ENCODE results near the gene SPOP. TPM values are rescaled to one million over a fixed set of nuclear protein-coding genes. Genes with fewer than 3 reads are reported as not detected.
"Not testable (repeated sequence)": the region's sequence is repeated elsewhere in the genome, so short reads cannot be mapped to it uniquely, and the experiment has no call there.

The SPOP gene
- total RNA-seq, 2 experiments from 2014 or later: 64.1 to 68.1 TPM

DNA sequence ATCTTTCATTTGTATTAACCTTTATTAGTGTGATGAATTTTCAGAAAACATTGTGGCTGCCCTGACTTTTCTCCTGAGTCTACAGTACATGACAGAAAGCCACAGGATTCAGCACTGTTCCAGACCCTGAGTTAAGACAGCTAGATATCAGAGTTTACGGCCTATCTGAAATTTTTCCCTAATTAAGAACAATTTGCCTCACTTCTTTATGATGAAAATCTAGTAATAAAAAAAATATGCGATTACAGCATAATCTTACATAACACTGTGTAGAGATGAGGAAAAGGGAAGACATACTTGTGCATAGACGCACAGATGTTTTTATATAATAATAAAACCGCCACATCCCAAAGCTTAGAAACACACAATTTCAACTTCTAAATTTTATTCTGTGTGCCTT, 7.3 kb downstream of the SPOP start:
- Mint-ChIP-seq H3K9me3 (no peaks in the 10 kb centered on the region), H3K27ac (no peak overlapping the region), H3K4me1 (peaks cover 41% of the 10 kb centered on the region), H3K27me3 (no peaks in the 10 kb centered on the region), H3K36me3 (ENCODE audit: low read depth) (peaks cover 28% of the 10 kb centered on the region), H3K4me3 (no peak overlapping the region)
- ChIA-PET CTCF (no interaction called here), POLR2A (no interaction called here)
- no peak for DNase-seq

DNA sequence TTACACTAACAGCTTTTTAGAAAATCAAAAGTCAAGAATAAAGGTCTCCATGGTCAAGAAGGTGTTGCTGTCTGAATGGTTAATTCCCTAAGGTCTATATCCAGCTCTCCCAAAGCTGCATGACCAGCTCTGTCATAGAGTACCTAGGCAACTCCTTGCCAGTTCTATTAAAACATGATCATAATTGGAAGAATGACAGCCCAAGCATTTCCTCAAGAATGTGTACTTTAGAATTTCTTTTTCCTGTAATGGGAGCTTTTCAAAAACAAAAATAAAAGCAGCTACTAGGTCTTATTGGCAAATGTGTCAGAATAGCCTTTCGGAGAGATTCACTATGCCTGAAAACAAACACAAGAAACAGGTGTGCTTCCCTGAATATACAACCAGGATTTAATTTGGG, 7.9 kb downstream of the SPOP start:
- DNase-seq: no peak
- Mint-ChIP-seq H3K4me1 (peaks cover 36% of the 10 kb centered on the region), H3K9me3 (no peaks in the 10 kb centered on the region), H3K36me3 (ENCODE audit: low read depth) (peaks cover 24% of the 10 kb centered on the region), H3K4me3 (no peak overlapping the region), H3K27me3 (no peaks in the 10 kb centered on the region), H3K27ac (no peak overlapping the region)
- POLR2A ChIA-PET: no interaction called here
- CTCF ChIA-PET: interaction anchor here (0.6 kb wide), 1 partner anchor 234 kb away, joined by 3 read pairs; no protein-coding TSS in a partner anchor

- no peak overlapping the region for H3K27ac Mint-ChIP-seq
- no peaks in the 10 kb centered on the region for H3K27me3 Mint-ChIP-seq
- H3K4me1 Mint-ChIP-seq: peaks cover 31% of the 10 kb centered on the region
- no peaks in the 10 kb centered on the region for H3K9me3 Mint-ChIP-seq
- CTCF ChIA-PET: no interaction called here
- no peak for DNase-seq
- POLR2A ChIA-PET: no interaction called here
- no peak overlapping the region for H3K4me3 Mint-ChIP-seq
- peaks cover 19% of the 10 kb centered on the region for H3K36me3 Mint-ChIP-seq (ENCODE audit: low read depth)
These were observed 10.0 kb downstream of the SPOP start for GRCh38 chr17:49667854-49668253.

- ChIA-PET CTCF (interaction anchor here (0.6 to 1.6 kb wide), 4 partner anchors 11 to 340 kb away, joined by 3 to 4 read pairs (median 3); no protein-coding TSS in a partner anchor), POLR2A (no interaction called here)
- Mint-ChIP-seq H3K36me3 (ENCODE audit: low read depth) (peaks cover 28% of the 10 kb centered on the region), H3K4me1 (peaks cover 30% of the 10 kb centered on the region), H3K9me3 (no peaks in the 10 kb centered on the region), H3K27me3 (no peaks in the 10 kb centered on the region), H3K27ac (no peak overlapping the region), H3K4me3 (no peak overlapping the region)
- DNase-seq: no peak
These were observed 13.1 kb downstream of the SPOP start for GRCh38 chr17:49664706-49665211.

DNA sequence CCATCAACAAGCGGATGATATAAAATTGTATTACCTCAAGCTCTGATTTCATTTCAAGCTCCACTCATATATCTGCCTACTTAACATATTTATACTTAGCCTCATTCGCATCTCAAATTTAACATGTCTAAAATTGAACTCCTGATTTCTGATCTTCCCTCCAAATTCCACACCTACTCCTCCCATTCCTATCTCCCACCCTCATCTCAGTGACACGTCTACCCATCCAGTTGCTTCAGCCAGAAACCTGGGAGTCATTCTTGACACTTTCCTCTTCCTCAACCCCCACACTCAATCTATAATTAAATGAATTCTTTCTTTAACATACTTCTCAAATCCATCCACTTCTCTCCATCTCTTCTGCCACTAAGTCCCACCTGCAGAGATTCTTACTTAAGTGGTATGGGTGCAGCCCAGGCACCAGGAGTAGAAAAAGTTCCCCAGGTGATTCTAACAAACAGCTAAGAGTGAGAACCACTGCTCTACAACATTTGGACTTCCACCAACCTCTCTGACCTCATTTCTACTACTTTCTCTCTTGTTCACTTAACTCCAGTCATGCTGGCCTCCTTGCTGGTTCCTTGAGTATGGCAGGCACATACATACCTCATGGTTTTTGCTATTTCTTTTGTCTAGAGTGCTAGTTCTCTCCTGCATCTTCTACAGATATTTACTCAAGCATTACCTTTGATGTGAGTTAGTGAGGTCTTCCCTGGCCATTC, 18.1 kb downstream of the SPOP start:
- Mint-ChIP-seq H3K4me1 (peaks cover 25% of the 10 kb centered on the region), H3K27me3 (no peaks in the 10 kb centered on the region), H3K36me3 (ENCODE audit: low read depth) (peaks cover 22% of the 10 kb centered on the region), H3K4me3 (no peak overlapping the region), H3K9me3 (no peaks in the 10 kb centered on the region), H3K27ac (no peak overlapping the region)
- POLR2A ChIA-PET: no interaction called here
- DNase-seq: no peak
- CTCF ChIA-PET: interaction anchor here (1.2 kb wide), 1 partner anchor 12 kb away, joined by 3 read pairs; no protein-coding TSS in a partner anchor

DNA sequence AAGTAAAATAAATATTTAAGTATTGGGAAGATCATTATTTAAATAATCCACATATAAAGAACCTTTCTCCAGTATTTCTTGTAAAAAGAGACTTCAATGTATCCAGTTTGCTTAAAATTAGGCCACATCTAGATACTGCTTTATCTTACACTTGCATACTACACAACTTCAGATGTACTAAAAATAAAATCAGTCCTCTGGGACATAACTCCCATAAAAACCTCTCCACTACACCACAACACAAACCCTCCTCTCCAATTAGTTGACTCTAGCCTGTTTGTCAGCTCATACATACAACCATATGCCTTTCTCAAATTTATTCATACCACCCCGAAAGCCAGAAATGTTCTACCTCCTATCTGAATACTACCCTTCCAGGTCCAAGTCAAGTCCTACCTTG, 21.6 kb downstream of the SPOP start:
- Mint-ChIP-seq H3K36me3 (ENCODE audit: low read depth) (peaks cover 8% of the 10 kb centered on the region), H3K27me3 (no peaks in the 10 kb centered on the region), H3K4me3 (no peak overlapping the region), H3K27ac (no peak overlapping the region), H3K4me1 (peaks cover 15% of the 10 kb centered on the region), H3K9me3 (no peaks in the 10 kb centered on the region)
- POLR2A ChIA-PET: no interaction called here
- CTCF ChIA-PET: interaction anchor here (1.0 kb wide), 1 partner anchor 10 kb away, joined by 3 read pairs; no protein-coding TSS in a partner anchor
- DNase-seq: no peak

- no peaks in the 10 kb centered on the region for H3K9me3 Mint-ChIP-seq
- ChIA-PET CTCF (interaction anchor here (0.9 to 1.8 kb wide), 8 partner anchors 8 to 78 kb away, joined by 3 to 6 read pairs (median 4); partner anchors contain the start of gene NXPH3), POLR2A (no interaction called here)
- peak overlapping the region; percentile 69 for H3K27ac Mint-ChIP-seq
- no peak overlapping the region for H3K4me3 Mint-ChIP-seq
- H3K36me3 Mint-ChIP-seq (ENCODE audit: low read depth): peaks cover 2% of the 10 kb centered on the region
- peaks cover 35% of the 10 kb centered on the region for H3K4me1 Mint-ChIP-seq
- no peak for DNase-seq
- H3K27me3 Mint-ChIP-seq: no peaks in the 10 kb centered on the region
These were observed 30.7 kb downstream of the SPOP start for GRCh38 chr17:49647256-49647585.

- Mint-ChIP-seq H3K4me1 (peaks cover 35% of the 10 kb centered on the region), H3K9me3 (no peaks in the 10 kb centered on the region), H3K4me3 (no peak overlapping the region), H3K36me3 (ENCODE audit: low read depth) (peaks cover 2% of the 10 kb centered on the region), H3K27me3 (no peaks in the 10 kb centered on the region), H3K27ac (peak overlapping the region; percentile 69)
- ChIA-PET POLR2A (no interaction called here), CTCF (interaction anchor here (0.9 to 1.8 kb wide), 7 partner anchors 10 to 77 kb away, joined by 3 to 6 read pairs (median 4); partner anchors contain the start of gene NXPH3)
- DNase-seq: peak; percentile 21
These were observed 31.3 kb downstream of the SPOP start for GRCh38 chr17:49646391-49647255.

- H3K27ac Mint-ChIP-seq; POLR2A ChIA-PET; H3K36me3 Mint-ChIP-seq (ENCODE audit: low read depth); H3K4me3 Mint-ChIP-seq; H3K9me3 Mint-ChIP-seq; DNase-seq; H3K27me3 Mint-ChIP-seq: not testable (repeated sequence)
- peaks cover 31% of the 10 kb centered on the region for H3K4me1 Mint-ChIP-seq
- CTCF ChIA-PET: interaction anchor here (1.1 to 1.3 kb wide), 4 partner anchors 11 to 77 kb away, joined by 3 to 6 read pairs (median 4); no protein-coding TSS in a partner anchor
These were observed 31.9 kb downstream of the SPOP start for GRCh38 chr17:49646056-49646390.

GRCh38 chr17:49645654-49646053, 32.2 kb downstream of the SPOP start:
- H3K27ac Mint-ChIP-seq: no peak overlapping the region
- no peaks in the 10 kb centered on the region for H3K27me3 Mint-ChIP-seq
- peaks cover 29% of the 10 kb centered on the region for H3K4me1 Mint-ChIP-seq
- peaks cover 2% of the 10 kb centered on the region for H3K9me3 Mint-ChIP-seq
- ChIA-PET POLR2A (no interaction called here), CTCF (interaction anchor here (1.3 kb wide), 1 partner anchor 76 kb away, joined by 3 read pairs; no protein-coding TSS in a partner anchor)
- DNase-seq: no peak
- no peak overlapping the region for H3K4me3 Mint-ChIP-seq
- peaks cover 7% of the 10 kb centered on the region for H3K36me3 Mint-ChIP-seq (ENCODE audit: low read depth)

DNA sequence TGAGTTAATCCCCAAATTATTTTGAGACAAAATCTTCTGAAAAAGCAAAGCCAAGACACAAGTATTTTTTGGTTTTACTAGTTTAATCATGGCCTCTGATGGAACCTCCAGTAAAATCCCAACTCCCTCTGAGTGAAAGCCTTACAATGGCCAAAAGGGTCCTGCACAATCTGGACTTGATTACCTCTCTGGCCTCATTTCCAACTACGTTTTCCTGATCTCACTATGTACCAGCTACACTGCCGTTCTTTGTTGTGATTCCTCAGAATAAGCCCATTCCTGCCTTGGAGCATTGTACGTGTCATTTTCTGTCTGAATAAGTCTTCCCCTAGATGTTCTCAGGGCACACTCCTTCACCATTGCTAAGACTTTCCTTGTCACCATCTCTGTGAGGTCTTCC, 37.3 kb downstream of the SPOP start:
- Mint-ChIP-seq H3K4me1 (peaks cover 5% of the 10 kb centered on the region), H3K27me3 (no peaks in the 10 kb centered on the region), H3K9me3 (peaks cover 5% of the 10 kb centered on the region), H3K4me3 (no peak overlapping the region), H3K36me3 (ENCODE audit: low read depth) (peaks cover 23% of the 10 kb centered on the region), H3K27ac (peak overlapping the region; percentile 16)
- DNase-seq: no peak
- POLR2A ChIA-PET: no interaction called here
- CTCF ChIA-PET: no interaction called here

GRCh38 chr17:49638818-49639217, 39.1 kb downstream of the SPOP start:
- Mint-ChIP-seq H3K4me3 (no peak overlapping the region), H3K4me1 (no peaks in the 10 kb centered on the region), H3K27me3 (no peaks in the 10 kb centered on the region), H3K9me3 (peaks cover 5% of the 10 kb centered on the region), H3K27ac (no peak overlapping the region), H3K36me3 (ENCODE audit: low read depth) (peaks cover 23% of the 10 kb centered on the region)
- ChIA-PET CTCF (interaction anchor here (0.6 to 2.1 kb wide), 4 partner anchors 9 to 84 kb away, joined by 3 to 4 read pairs (median 3); no protein-coding TSS in a partner anchor), POLR2A (no interaction called here)
- no peak for DNase-seq

DNA sequence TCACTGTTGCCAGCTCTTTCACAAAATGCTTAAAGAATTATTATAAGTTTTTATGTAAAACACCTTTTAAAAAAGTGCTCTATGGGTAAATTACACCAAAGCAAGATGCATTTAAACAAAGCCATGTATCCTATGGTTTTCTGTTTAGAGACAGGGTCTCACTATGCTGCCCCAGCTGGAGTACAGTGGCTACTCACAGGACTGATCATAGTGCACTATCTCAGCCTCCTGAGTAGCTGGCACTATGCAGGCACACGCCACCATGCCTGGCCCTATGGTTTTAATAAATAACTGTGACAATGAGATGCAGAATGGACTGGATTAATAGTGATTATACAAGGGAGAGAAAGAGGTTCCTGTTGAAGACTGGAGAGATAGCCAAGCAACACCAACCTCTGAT, 40.2 kb downstream of the SPOP start:
- ChIA-PET POLR2A (no interaction called here), CTCF (interaction anchor here (2.0 to 2.1 kb wide), 2 partner anchors 10 to 41 kb away, joined by 4 to 5 read pairs; no protein-coding TSS in a partner anchor)
- Mint-ChIP-seq H3K27ac (no peak overlapping the region), H3K4me1 (no peaks in the 10 kb centered on the region), H3K36me3 (ENCODE audit: low read depth) (peaks cover 27% of the 10 kb centered on the region), H3K4me3 (no peak overlapping the region), H3K9me3 (peaks cover 5% of the 10 kb centered on the region), H3K27me3 (no peaks in the 10 kb centered on the region)
- DNase-seq: no peak
